ENCODE measurements around the gene CLP1. TPM values are rescaled to one million over a fixed set of nuclear protein-coding genes. Genes with fewer than 3 reads are reported as not detected.

Gene CLP1
- polyA plus RNA-seq, 3 donors = 7.6 to 17.9 (median 12.9) TPM

- peaks cover 0 to 25% of the 10 kb centered on the region in 2 donors for H3K27me3 ChIP-seq (ENCODE audit: control insufficient read depth in 2 of 2, insufficient read depth in 2 of 2, low read length in 2 of 2)
- peak overlapping the region; percentile 96 for H3K4me2 ChIP-seq (replicated peaks; ENCODE audit: extremely low read depth, low read length, poor library complexity, severe bottlenecking)
- Mint-ChIP-seq H3K27me3 (ENCODE audit: low read depth in 3 of 3) (peaks cover 32 to 39% (median 38%) of the 10 kb centered on the region in 3 donors), H3K9me3 (peaks cover 0 to 5% (median 0%) of the 10 kb centered on the region in 7 donors), H3K27ac (peak overlapping the region in 2 of 7 donors; percentile 14 to 56), H3K4me3 (peak overlapping the region; percentile 90 to 94), H3K4me1 (peaks cover 29% of the 10 kb centered on the region), H3K36me3 (no peaks in the 10 kb centered on the region)
- no peaks in the 10 kb centered on the region for H3K36me3 ChIP-seq (replicated peaks in 1 of 2; ENCODE audit: control insufficient read depth in 1 of 2, insufficient read depth in 2 of 2, low read length in 2 of 2)
- DNase-seq = no peak
- intact Hi-C loops (cut with micrococcal nuclease) = no loop called here
- no peaks in the 10 kb centered on the region for H3K79me2 ChIP-seq (ENCODE audit: insufficient read depth, low read length)
- no peaks in the 10 kb centered on the region for H4K20me1 ChIP-seq (ENCODE audit: insufficient read depth, low read length)
- peak overlapping the region in 1 of 2 donors; percentile 36 for H3K27ac ChIP-seq (ENCODE audit: low read depth in 1 of 2, low read length in 2 of 2)
- H3K9me3 ChIP-seq (replicated peaks in 1 of 2; ENCODE audit: control insufficient read depth in 1 of 2, insufficient read depth in 1 of 2, low read length in 2 of 2) = no peaks in the 10 kb centered on the region
- no peak for TF ChIP-seq CTCF (IDR thresholded peaks at IDR 0.05)
- WGBS (ENCODE audit: insufficient coverage) = 0% methylated on average over 12 of the region's 19 CpGs
- peak overlapping the region; percentile 61 for H3K9ac ChIP-seq (ENCODE audit: insufficient read depth, low read length, poor library complexity, severe bottlenecking)
- peaks cover 22 to 26% of the 10 kb centered on the region in 2 donors for H3K4me1 ChIP-seq (ENCODE audit: control insufficient read depth in 1 of 2, insufficient read depth in 2 of 2, low read length in 2 of 2)
- H2AFZ ChIP-seq (ENCODE audit: insufficient read depth, low read depth, low read length, poor library complexity, severe bottlenecking) = peak overlapping the region; percentile 88
- H3K4me3 ChIP-seq (replicated peaks in 1 of 3; ENCODE audit: low read depth in 2 of 3, low read length in 3 of 3) = peak overlapping the region; percentile 39 to 82 (median 72)
Measured at GRCh38 chr11:57638811-57639320, 18.7 kb upstream of the CLP1 start.

- 0% methylated on average over 2 of the region's 15 CpGs for WGBS (ENCODE audit: insufficient coverage)
- Histone ChIP-seq H3K9ac (ENCODE audit: insufficient read depth, low read length, poor library complexity, severe bottlenecking) (peak overlapping the region; percentile 61), H3K9me3 (replicated peaks in 1 of 2; ENCODE audit: control insufficient read depth in 1 of 2, insufficient read depth in 1 of 2, low read length in 2 of 2) (no peaks in the 10 kb centered on the region), H3K27me3 (ENCODE audit: control insufficient read depth in 2 of 2, insufficient read depth in 2 of 2, low read length in 2 of 2) (peaks cover 0 to 25% of the 10 kb centered on the region in 2 donors), H3K4me3 (replicated peaks in 1 of 3; ENCODE audit: low read depth in 2 of 3, low read length in 3 of 3) (peak overlapping the region in 1 of 3 experiments; percentile 82), H3K4me2 (replicated peaks; ENCODE audit: extremely low read depth, low read length, poor library complexity, severe bottlenecking) (peak overlapping the region; percentile 96), H4K20me1 (ENCODE audit: insufficient read depth, low read length) (no peaks in the 10 kb centered on the region), H2AFZ (ENCODE audit: insufficient read depth, low read depth, low read length, poor library complexity, severe bottlenecking) (peak overlapping the region; percentile 88), H3K27ac (ENCODE audit: low read depth in 1 of 2, low read length in 2 of 2) (no peak overlapping the region), H3K79me2 (ENCODE audit: insufficient read depth, low read length) (no peaks in the 10 kb centered on the region), H3K36me3 (replicated peaks in 1 of 2; ENCODE audit: control insufficient read depth in 1 of 2, insufficient read depth in 2 of 2, low read length in 2 of 2) (no peaks in the 10 kb centered on the region), H3K4me1 (ENCODE audit: control insufficient read depth in 1 of 2, insufficient read depth in 2 of 2, low read length in 2 of 2) (peaks cover 22 to 26% of the 10 kb centered on the region in 2 donors)
- Mint-ChIP-seq H3K4me1 (peaks cover 30% of the 10 kb centered on the region), H3K27me3 (ENCODE audit: low read depth in 3 of 3) (peaks cover 32 to 44% (median 42%) of the 10 kb centered on the region in 3 donors), H3K36me3 (no peaks in the 10 kb centered on the region), H3K9me3 (peaks cover 0 to 5% (median 0%) of the 10 kb centered on the region in 7 donors), H3K4me3 (peak overlapping the region; percentile 90 to 94), H3K27ac (no peak overlapping the region)
- TF ChIP-seq CTCF (IDR thresholded peaks at IDR 0.05) = no peak
- DNase-seq = no peak
- intact Hi-C loops (cut with micrococcal nuclease) = loop anchor here (2.0 to 10.0 kb wide), 4 partner anchors 71 to 292 kb away; no protein-coding TSS in a partner anchor
Measured at GRCh38 chr11:57639321-57640067, 18.1 kb upstream of the CLP1 start.
